Lung microvascular endothelial cell (primary cell): ENCODE results near the gene KLHL40. TPM values are rescaled to one million over a fixed set of nuclear protein-coding genes. Genes with fewer than 3 reads are reported as not detected.
"Not testable (repeated sequence)": the region's sequence is repeated elsewhere in the genome, so short reads cannot be mapped to it uniquely, and the experiment has no call there.

Source experiments
- DNase-seq, 2 donors: peaks; one replicate each; pipeline versions ENCODE4 v3.0.0 to v3.0.0-alpha.2; 2010; ENCODE audit warnings: low read depth in 2 of 2
- total RNA-seq: library from RNA; depleted of rRNA; stranded (reverse); fragments of >200 nt; gene quantifications from 2 replicates; pipeline ENCODE4 v1.2.1, GENCODE V29; 2014

Gene KLHL40
- total RNA-seq, 1 donor from 2014 or later, result not detected

- no peak for DNase-seq
Observed at GRCh38 chr3:42717306-42717705, 32.0 kb downstream of the KLHL40 start.

- no peak for DNase-seq
Observed at GRCh38 chr3:42718338-42718737, 33.0 kb downstream of the KLHL40 start.

- DNase-seq, result no peak
Observed at GRCh38 chr3:42719002-42719401, 33.7 kb downstream of the KLHL40 start.

- DNase-seq, result no peak
Observed at GRCh38 chr3:42720126-42720525, 34.8 kb downstream of the KLHL40 start.

GRCh38 chr3:42721690-42722089, 36.4 kb downstream of the KLHL40 start:
- DNase-seq, result no peak

- not testable (repeated sequence) for DNase-seq
Observed at GRCh38 chr3:42722442-42722841, 37.1 kb downstream of the KLHL40 start.

- no peak for DNase-seq
Observed at GRCh38 chr3:42723219-42723618, 37.9 kb downstream of the KLHL40 start.

- no peak for DNase-seq
Observed at GRCh38 chr3:42725454-42725853, 40.1 kb downstream of the KLHL40 start.

- no peak for DNase-seq
Observed at GRCh38 chr3:42728056-42728455, 42.7 kb downstream of the KLHL40 start.

GRCh38 chr3:42728668-42729364, 43.5 kb downstream of the KLHL40 start:
- DNase-seq, result no peak

- DNase-seq, result no peak
Observed at GRCh38 chr3:42729404-42730145, 44.2 kb downstream of the KLHL40 start.

GRCh38 chr3:42730294-42730693, 45.0 kb downstream of the KLHL40 start:
- DNase-seq, result no peak

- DNase-seq, result no peak
Observed at GRCh38 chr3:42730706-42731420, 45.5 kb downstream of the KLHL40 start.

GRCh38 chr3:42731476-42732195, 46.3 kb downstream of the KLHL40 start:
- DNase-seq, result no peak

- DNase-seq, result no peak
Observed at GRCh38 chr3:42732196-42732828, 47.0 kb downstream of the KLHL40 start.

- no peak for DNase-seq
Observed at GRCh38 chr3:42732829-42733459, 47.6 kb downstream of the KLHL40 start.

- no peak for DNase-seq
Observed at GRCh38 chr3:42733501-42734262, 48.3 kb downstream of the KLHL40 start.

GRCh38 chr3:42734263-42734860, 49.0 kb downstream of the KLHL40 start:
- no peak for DNase-seq

GRCh38 chr3:42735019-42735418, 49.7 kb downstream of the KLHL40 start:
- DNase-seq, result no peak

GRCh38 chr3:42735615-42736014, 50.3 kb downstream of the KLHL40 start:
- no peak for DNase-seq
